HG02973 (cell line): Measurements from ENCODE around the gene TBX4.
"Not testable (repeated sequence)": the region's sequence is repeated elsewhere in the genome, so short reads cannot be mapped to it uniquely, and the experiment has no call there.

Experiments used
- ATAC-seq: cut with Tn5 transposase; IDR thresholded peaks from one replicate; pipeline ENCODE4 v1.9.1; 2021; ENCODE audit warnings: moderate library complexity; ENCODE audit not compliant: unreplicated experiment

TBX4 gene

GRCh38 chr17:61519754-61520440, 67.7 kb downstream of the TBX4 start:
- ATAC-seq, result no peak

- no peak for ATAC-seq
Measured at GRCh38 chr17:61520897-61521296, 68.7 kb downstream of the TBX4 start.

- ATAC-seq, result no peak
Measured at GRCh38 chr17:61522088-61522487, 69.9 kb downstream of the TBX4 start.

- no peak for ATAC-seq
Measured at GRCh38 chr17:61524319-61524718, 72.1 kb downstream of the TBX4 start.

- ATAC-seq, result not testable (repeated sequence)
Measured at GRCh38 chr17:61527441-61527840, 75.2 kb downstream of the TBX4 start.

GRCh38 chr17:61528171-61528570, 75.9 kb downstream of the TBX4 start:
- ATAC-seq, result no peak

- ATAC-seq, result no peak
Measured at GRCh38 chr17:61531223-61531622, 79.0 kb downstream of the TBX4 start.

- no peak for ATAC-seq
Measured at GRCh38 chr17:61532826-61533225, 80.6 kb downstream of the TBX4 start.

- ATAC-seq, result no peak
Measured at GRCh38 chr17:61533797-61534196, 81.6 kb downstream of the TBX4 start.

GRCh38 chr17:61534414-61534813, 82.2 kb downstream of the TBX4 start:
- no peak for ATAC-seq
